Gastroesophageal sphincter (tissue), 3 donors: ENCODE measurements around the gene CYP2J2.

ENCODE experiments used
- CTCF ChIP-seq, 4 experiments: fragments of 200-600 bp in 2 of 4; fragments of 450-650 bp in 2 of 4; sonication (generic) in 1 of 4; IDR thresholded peaks; one replicate each; pipeline ENCODE4 v1.5.1; 2017 to 2019; ENCODE audit warnings: antibody characterized with exemption in 4 of 4, mild to moderate bottlenecking in 2 of 4, moderate library complexity in 2 of 4
- POLR2AphosphoS5 ChIP-seq: sonication (generic); formaldehyde crosslinking; IDR thresholded peaks from one replicate; pipeline ENCODE4 v1.6.1; 2017; ENCODE audit warnings: antibody characterized with exemption

- TF ChIP-seq CTCF (IDR thresholded peaks at IDR 0.05) (no peak), POLR2AphosphoS5 (no peak)
Observed at GRCh38 chr1:59928996-59929395, 2.4 kb upstream of the CYP2J2 start.
